ENCODE results near the gene GCSH. TPM values are rescaled to one million over a fixed set of nuclear protein-coding genes. Genes with fewer than 3 reads are reported as not detected.

Gene GCSH
- total and polyA plus RNA-seq, 4 donors = 34.6 to 132 (median 55.0) TPM

DNA sequence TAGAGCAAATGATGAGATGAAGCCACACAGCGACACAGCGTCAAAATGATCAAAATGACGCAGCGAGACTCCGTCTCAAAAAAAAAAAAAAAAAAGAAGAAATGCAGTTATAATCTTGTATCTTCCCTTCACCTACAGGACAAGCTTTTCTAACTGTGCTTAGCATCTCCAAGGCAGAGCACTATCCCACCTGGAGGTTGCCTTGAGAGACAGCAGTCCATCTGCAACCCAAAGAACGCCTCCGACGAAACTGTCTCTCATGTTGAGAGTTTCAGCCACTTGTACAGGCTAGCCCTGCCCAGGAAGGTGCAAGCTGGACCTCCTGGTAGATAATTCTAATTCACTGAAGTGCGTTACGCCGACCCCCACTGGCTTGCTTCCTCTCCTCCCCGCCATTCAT lies 46.7 kb upstream of the GCSH start:
- DNase-seq (ENCODE audit: low spot score) = no peak
- no peaks in the 10 kb centered on the region for H3K9me3 ChIP-seq (ENCODE audit: control insufficient read depth in 4 of 4, low read length in 3 of 4)
- H3K9ac ChIP-seq (ENCODE audit: low read depth in 1 of 2, low read length in 2 of 2) = no peak overlapping the region
- H3K4me1 ChIP-seq (ENCODE audit: control insufficient read depth in 4 of 4, insufficient read depth in 4 of 4, low read length in 3 of 4) = no peaks in the 10 kb centered on the region
- no peaks in the 10 kb centered on the region for H3K36me3 ChIP-seq (ENCODE audit: control insufficient read depth in 4 of 4, insufficient read depth in 3 of 4, low read depth in 1 of 4, low read length in 3 of 4)
- no peak overlapping the region for H3K4me3 ChIP-seq (ENCODE audit: low read depth in 1 of 3, low read length in 3 of 3)
- 90% methylated on average over 12 of the region's 12 CpGs for WGBS
- no peak for TF ChIP-seq NR2F2 (IDR thresholded peaks at IDR 0.05)
- no peak for TF ChIP-seq FOXA1 (IDR thresholded peaks at IDR 0.05)
- no peak for TF ChIP-seq RAD21 (IDR thresholded peaks at IDR 0.05)
- TF ChIP-seq, protein P1, sequence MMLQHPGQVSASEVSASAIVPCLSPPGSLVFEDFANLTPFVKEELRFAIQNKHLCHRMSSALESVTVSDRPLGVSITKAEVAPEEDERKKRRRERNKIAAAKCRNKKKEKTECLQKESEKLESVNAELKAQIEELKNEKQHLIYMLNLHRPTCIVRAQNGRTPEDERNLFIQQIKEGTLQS (IDR thresholded peaks at IDR 0.05) = no peak
- TF ChIP-seq HNF4G (IDR thresholded peaks at IDR 0.05) = no peak
- TF ChIP-seq YY1 (IDR thresholded peaks at IDR 0.05) = no peak
- TF ChIP-seq FOXA2 (IDR thresholded peaks at IDR 0.05) = no peak
- TF ChIP-seq, protein P2, sequence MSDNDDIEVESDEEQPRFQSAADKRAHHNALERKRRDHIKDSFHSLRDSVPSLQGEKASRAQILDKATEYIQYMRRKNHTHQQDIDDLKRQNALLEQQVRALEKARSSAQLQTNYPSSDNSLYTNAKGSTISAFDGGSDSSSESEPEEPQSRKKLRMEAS (IDR thresholded peaks at IDR 0.05) = no peak
- TF ChIP-seq, protein P3, sequence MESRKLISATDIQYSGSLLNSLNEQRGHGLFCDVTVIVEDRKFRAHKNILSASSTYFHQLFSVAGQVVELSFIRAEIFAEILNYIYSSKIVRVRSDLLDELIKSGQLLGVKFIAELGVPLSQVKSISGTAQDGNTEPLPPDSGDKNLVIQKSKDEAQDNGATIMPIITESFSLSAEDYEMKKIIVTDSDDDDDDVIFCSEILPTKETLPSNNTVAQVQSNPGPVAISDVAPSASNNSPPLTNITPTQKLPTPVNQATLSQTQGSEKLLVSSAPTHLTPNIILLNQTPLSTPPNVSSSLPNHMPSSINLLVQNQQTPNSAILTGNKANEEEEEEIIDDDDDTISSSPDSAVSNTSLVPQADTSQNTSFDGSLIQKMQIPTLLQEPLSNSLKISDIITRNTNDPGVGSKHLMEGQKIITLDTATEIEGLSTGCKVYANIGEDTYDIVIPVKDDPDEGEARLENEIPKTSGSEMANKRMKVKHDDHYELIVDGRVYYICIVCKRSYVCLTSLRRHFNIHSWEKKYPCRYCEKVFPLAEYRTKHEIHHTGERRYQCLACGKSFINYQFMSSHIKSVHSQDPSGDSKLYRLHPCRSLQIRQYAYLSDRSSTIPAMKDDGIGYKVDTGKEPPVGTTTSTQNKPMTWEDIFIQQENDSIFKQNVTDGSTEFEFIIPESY (IDR thresholded peaks at IDR 0.05) = no peak
- TF ChIP-seq SP1 (IDR thresholded peaks at IDR 0.05) = no peak
- TF ChIP-seq, protein P4, sequence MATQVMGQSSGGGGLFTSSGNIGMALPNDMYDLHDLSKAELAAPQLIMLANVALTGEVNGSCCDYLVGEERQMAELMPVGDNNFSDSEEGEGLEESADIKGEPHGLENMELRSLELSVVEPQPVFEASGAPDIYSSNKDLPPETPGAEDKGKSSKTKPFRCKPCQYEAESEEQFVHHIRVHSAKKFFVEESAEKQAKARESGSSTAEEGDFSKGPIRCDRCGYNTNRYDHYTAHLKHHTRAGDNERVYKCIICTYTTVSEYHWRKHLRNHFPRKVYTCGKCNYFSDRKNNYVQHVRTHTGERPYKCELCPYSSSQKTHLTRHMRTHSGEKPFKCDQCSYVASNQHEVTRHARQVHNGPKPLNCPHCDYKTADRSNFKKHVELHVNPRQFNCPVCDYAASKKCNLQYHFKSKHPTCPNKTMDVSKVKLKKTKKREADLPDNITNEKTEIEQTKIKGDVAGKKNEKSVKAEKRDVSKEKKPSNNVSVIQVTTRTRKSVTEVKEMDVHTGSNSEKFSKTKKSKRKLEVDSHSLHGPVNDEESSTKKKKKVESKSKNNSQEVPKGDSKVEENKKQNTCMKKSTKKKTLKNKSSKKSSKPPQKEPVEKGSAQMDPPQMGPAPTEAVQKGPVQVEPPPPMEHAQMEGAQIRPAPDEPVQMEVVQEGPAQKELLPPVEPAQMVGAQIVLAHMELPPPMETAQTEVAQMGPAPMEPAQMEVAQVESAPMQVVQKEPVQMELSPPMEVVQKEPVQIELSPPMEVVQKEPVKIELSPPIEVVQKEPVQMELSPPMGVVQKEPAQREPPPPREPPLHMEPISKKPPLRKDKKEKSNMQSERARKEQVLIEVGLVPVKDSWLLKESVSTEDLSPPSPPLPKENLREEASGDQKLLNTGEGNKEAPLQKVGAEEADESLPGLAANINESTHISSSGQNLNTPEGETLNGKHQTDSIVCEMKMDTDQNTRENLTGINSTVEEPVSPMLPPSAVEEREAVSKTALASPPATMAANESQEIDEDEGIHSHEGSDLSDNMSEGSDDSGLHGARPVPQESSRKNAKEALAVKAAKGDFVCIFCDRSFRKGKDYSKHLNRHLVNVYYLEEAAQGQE (IDR thresholded peaks at IDR 0.05) = no peak
- TF ChIP-seq, protein P5, sequence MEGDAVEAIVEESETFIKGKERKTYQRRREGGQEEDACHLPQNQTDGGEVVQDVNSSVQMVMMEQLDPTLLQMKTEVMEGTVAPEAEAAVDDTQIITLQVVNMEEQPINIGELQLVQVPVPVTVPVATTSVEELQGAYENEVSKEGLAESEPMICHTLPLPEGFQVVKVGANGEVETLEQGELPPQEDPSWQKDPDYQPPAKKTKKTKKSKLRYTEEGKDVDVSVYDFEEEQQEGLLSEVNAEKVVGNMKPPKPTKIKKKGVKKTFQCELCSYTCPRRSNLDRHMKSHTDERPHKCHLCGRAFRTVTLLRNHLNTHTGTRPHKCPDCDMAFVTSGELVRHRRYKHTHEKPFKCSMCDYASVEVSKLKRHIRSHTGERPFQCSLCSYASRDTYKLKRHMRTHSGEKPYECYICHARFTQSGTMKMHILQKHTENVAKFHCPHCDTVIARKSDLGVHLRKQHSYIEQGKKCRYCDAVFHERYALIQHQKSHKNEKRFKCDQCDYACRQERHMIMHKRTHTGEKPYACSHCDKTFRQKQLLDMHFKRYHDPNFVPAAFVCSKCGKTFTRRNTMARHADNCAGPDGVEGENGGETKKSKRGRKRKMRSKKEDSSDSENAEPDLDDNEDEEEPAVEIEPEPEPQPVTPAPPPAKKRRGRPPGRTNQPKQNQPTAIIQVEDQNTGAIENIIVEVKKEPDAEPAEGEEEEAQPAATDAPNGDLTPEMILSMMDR (IDR thresholded peaks at IDR 0.05; ENCODE audit: low read depth, low read length, missing input control) = no peak
- TF ChIP-seq TAF1 (conservative IDR thresholded peaks at IDR 0.05) = no peak
- no peak for TF ChIP-seq RXRA (IDR thresholded peaks at IDR 0.05)
- TF ChIP-seq GABPA (IDR thresholded peaks at IDR 0.05 in 1 of 2, conservative IDR thresholded peaks at IDR 0.05 in 1 of 2) = no peak
- no peak for TF ChIP-seq EGR1 (IDR thresholded peaks at IDR 0.05; ENCODE audit: low read depth in 2 of 2)
- no peaks in the 10 kb centered on the region for H3K27me3 ChIP-seq (ENCODE audit: control insufficient read depth in 4 of 4, insufficient read depth in 4 of 4, low read length in 3 of 4)
- H3K27ac ChIP-seq (ENCODE audit: low read depth in 1 of 2, low read length in 2 of 2) = no peak overlapping the region
